ENCODE results near the gene RPL12.

RPL12 gene

DNA sequence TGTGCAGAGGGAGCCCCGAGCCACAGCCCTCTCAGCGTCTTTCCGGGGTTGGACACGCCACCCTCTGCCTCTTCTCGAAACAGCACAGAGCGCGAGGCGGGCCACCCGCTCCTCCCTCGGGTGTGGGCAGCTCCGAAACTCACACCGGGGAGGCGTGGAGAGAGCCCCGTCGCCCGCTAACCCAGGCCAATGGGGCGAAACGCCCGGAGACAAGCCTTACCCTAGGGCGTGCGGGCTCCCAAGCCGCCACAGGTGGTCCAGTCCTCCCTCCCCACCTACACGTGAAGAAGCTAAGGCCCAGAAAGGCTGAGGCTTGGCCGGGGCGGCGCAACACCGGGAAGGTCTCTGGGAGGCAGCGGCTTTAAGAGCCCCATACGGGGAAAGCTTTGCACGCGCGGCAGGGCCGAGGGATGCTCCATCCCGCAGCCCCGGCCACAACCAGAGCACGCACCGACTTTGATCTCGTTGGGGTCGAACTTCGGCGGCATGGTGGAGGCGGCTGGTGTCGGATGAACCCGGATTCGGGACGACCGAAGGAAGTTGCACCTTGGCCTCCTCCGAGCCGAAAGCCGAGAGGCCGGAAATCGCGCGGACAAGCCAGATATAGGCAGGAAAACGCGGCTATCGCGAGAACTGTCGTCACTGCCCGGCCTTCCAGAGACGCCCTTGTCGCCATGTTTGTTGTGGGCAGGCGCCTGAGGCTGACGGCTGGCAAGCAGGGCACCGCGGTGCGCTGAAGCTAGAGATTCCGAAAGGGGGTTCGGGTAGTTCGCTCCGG is at the start of gene RPL12, which contains the start of gene LRSAM1:
Gene RPL12 (minus strand): TSS at position 577 of the 778 bp plus-strand sequence. CDS start 89 bp downstream, at position 488.
Gene LRSAM1 (plus strand): TSS at position 681 of the 778 bp plus-strand sequence. CDS start 3,018 bp downstream, outside the sequence.
- peak; percentile 95 for DNase-seq (ENCODE audit: low read depth)

DNA sequence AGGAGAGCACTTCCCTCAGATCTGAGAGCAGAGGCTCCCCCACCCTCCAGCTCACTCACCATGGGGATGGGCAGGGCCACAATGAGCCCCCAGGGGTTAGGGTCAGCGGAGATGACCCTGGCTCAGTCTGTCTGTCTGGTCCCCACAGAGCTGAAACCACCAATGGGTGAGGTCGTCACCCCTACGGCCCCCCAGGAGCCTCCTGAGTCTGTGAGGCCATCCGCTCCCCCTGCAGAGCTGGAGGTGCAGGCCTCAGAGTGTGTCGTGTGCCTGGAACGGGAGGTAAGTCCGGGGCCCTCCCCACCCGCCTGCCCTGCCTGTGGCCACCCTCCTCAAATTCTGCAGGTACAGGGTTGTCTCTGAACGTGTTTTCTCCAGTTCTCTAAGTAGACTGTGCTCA is 49.7 kb upstream of the RPL12 start:
- DNase-seq (ENCODE audit: low read depth) = no peak

DNA sequence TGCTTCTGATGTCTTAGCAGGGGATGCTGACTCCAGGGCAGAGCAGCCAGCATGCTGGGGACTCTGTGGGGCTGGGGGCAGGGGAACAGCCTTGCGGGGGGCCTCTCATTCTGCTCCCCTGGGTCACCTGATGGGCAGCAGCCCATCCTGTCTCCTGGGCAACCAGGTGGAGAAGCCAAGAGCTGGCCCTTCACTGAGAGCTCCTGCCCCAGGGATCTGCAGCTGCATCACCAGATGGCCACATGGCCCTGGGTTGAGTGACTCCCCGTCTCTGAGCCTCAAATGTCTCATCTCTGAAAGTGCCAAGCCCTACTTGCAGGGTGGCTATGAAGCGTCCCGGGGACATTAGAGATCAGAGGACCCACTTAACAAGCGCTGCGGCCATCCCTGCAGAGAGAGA is 49.2 kb upstream of the RPL12 start:
- no peak for DNase-seq (ENCODE audit: low read depth)

DNA sequence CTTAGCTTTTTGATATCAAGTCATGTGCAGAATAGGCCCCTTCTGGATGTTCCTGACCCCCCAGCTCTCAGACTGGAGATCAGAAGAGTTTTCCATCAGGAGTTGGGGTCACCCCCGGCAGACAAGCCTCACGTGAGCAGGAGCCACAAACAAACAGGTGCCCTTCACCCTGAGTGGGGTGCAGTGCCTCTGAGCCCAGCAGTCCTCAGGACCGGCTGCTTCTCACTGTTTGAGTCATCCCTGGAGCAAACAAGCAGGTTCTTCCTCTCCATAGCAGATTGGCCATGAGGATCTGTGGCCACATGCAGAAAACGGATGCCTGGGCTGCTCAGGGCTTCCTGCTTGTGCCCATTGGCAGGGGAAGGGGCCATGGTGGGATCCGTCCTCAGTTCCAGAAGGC is 47.1 kb upstream of the RPL12 start:
- no peak for DNase-seq (ENCODE audit: low read depth)

DNA sequence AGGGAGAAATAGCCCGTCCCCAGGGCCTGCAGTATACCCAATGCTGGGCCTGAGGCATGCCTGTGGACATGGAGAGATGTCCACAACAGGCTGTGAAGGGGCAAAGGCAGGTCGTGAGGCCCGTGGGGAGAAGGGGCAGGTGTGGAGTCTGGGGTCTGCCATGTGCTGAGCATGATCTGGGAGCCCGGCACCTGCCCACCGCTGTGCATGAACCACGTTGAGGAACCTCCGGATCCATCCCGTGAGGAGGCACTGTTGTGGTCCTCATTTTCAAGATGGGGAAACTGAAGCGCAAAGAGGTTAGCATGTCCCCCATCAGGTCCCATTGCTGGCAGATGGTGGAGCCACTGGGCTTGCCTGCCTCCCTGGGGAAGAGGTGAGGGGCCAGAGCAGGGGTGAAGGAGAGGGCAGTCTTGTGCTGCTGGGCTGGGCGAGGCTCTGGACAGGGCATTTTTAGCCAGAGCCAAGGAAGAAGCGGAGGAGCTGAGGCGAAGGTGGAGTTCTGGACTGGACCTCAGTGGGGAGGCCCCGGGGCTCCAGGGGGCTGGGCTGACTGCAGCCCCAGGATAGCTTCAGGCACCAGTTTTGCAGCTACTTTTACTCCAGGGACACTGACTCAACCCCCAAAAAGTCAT is 46.6 kb upstream of the RPL12 start:
- DNase-seq (ENCODE audit: low read depth) = no peak

DNA sequence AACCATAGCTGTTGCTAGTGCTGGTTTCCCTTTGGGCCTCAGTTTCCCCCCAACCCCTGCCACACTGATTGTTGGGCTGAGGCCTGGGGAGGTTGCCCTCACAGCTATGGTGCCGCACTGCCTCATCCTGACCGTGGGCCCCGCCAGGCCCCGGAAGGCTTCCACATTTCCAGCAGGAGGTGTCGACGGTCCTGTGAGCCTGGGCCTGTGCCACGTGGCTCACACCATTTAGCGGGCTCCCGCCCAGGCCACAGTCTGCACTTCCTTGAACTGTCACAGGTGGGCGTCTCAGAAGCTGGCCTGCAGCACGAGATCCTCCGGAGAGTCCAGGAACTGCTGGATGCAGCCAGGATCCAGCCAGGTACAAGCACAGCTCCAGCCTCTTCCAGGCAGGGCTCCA is 45.8 kb upstream of the RPL12 start:
- DNase-seq (ENCODE audit: low read depth) = no peak

DNA sequence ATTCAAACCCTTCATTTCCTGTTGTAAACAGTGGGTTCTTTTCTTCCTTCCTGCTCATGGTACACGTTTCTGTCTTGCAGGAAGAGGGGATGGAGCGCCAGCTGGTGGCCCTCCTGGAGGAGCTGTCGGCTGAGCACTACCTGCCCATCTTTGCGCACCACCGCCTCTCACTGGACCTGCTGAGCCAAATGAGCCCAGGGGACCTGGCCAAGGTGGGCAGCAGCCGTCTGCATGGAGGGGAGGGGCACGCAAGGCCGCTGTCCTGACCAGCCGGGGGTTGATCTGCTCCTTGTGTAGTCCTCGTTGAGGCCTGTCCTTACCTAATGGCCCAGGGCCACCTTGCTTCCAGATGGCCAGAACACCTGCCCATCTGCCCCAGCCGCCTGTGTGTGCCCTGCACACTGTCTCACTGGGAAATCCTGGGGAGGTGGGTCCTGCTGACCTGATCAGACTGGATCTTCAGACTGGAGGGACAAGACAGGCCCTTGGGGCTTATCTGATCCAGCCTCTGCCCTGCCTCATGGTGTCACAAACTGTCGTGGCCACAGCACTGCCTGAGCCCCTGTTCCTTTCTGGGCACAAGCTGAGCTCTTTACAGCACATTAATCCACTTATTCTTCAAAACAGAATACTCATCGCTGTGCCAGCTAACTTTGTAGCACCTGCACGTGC is 44.8 kb upstream of the RPL12 start:
- DNase-seq (ENCODE audit: low read depth) = no peak

DNA sequence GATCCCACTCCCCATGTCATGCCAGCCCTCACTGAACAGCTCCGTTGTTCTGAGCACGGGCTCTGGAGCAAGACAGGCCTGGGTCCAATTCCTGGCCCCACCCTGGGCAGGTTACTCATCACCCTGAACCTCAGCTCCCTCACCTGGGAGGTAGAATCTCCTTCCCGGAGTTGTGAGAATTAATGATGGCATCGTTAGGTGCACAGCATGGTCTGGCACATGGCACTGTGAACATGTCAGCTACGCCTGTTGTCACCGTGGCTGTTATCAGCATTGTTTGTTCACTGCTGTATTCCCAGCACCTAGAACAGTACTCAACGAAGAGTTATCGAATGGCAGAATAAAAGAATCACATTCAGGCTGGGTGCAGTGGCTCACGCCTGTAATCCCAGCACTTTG is 43.1 kb upstream of the RPL12 start:
- DNase-seq (ENCODE audit: low read depth) = no peak

DNA sequence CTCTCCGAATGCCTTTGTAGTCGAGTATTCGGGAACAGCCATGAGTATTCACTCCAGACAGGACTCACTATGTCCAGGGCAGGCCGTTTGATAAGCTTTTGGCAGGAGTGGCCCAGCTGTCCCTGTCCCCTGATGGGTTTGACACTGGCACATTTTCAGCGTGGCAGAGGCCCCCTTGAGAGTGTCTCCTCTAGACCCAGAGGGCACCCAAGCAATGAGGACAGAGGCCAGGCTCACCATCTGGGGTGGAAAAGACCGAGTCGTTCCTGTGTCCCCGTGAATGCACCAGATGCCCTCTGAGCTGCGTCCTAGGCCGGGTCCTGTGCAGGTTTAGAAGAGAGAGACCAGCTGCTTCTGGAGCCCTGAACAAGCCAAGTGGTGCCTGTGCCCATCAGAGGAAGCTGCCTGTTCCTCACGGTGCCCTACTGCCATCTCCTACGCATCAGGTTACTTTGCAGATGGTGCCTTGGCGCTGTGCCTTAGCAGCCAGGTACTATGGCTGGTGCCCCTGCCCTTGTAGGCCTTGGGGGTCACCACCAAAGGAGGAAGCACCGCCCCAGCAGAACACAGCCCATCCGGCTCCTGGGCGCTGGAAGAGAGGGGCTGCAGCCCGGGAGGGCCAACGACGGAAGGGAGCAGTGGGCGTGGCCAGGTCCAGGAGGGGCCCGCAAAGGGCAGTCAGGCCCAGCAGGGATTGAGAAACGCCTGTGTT is 42.5 kb upstream of the RPL12 start:
- no peak for DNase-seq (ENCODE audit: low read depth)

DNA sequence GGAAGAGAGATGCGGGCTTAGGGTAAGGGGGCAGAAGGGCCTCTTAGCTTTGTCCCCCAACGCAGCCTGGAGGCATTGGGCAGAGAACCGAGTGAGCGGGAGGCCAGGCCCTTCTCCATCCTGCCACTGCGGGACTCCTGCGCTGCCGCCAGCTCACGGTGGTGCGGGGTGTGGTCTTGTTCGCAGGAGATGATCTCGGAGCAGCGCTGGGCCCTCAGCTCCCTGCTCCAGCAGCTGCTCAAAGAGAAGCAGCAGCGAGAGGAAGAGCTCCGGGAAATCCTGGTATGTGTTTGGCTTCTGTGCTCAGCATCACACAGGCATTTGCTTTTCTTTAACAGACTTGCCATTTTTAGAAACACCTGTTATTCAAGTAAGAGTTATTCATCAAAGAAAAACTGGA is 41.4 kb upstream of the RPL12 start:
- no peak for DNase-seq (ENCODE audit: low read depth)

DNA sequence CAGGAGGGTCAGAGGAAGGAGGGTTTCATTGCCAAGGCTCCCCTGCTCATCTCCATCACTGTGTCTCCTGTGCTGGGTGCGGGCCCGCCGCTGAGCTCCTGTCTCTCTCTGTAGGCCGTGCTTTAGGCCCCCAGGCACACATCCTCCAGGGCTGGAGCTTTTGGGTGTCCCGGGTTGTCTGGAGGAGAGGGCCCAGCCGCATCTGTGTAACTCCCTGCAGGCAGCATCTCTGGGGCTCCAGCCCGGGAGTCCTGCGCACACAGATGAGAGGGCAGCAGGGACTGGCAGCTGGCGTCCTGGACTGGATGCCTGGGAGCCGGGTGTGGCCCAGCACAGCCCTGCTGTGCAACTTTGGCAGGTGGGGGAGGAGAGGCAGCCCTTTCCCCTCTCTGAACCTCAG is 40.3 kb upstream of the RPL12 start:
- DNase-seq (ENCODE audit: low read depth) = no peak

DNA sequence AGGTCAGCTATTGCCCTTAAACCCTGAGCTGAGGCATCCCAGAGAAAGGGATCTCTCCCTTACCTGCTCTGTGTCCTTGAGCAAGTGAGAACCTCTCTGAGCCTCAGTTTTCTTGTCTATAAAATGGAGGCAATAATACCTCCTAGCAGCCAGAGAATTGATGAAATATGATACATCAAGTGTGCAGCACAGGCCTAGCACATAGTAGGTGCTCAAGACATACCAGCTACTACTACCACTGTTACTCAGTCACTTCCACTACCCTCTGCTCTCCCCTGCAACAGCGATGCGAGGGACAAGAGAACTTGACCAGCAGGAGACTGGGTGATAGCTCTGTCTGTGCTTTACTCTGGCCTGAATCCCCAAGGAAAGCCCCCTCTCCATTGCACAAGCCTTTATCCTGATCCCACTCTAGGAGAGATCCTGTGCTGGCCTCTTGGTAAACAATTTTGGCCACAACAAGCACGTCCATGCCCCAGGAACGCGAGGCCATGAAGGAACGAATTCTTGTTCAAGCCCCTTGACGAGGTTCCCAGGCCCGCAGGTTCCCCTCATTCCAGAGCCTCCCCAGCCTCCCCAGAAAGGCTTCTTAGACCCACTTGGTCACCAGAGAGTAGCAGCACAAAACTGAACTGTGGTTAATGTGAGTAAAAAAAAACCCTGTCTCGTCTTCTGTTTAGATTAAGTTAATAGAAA is 39.5 kb upstream of the RPL12 start:
- DNase-seq (ENCODE audit: low read depth) = no peak

DNA sequence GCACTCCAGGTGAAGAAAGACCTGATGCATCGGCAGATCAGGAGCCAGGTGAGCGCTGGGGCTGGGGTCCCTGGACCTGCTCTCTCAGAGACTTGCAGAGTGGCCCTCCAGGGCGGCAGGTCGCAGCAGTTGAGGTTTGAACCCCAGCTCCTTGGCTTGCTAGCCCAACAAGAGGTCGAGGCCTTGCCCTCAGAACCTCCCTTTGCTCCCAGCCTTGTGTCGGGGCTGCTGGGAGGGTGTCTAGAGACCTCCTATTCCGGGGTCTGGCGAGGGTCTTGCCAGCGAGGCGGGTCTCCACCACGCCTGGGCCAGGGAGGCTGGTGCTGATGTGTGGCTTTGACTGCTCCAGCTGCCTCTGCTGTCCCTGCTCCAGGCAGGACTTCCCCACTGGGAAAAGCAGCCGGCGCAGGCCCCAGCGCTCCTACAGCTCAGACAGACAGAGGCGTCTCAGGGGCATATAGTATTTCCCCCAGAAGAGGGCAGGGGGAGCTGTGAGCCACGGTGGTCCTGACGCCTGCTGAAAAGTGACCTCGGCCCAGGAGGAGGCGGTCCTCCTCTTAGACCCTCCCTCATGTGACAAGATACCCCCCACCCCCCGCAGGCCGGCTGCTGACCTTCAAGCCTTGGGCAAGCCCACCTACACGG is 38.4 kb upstream of the RPL12 start:
- DNase-seq (ENCODE audit: low read depth) = no peak

DNA sequence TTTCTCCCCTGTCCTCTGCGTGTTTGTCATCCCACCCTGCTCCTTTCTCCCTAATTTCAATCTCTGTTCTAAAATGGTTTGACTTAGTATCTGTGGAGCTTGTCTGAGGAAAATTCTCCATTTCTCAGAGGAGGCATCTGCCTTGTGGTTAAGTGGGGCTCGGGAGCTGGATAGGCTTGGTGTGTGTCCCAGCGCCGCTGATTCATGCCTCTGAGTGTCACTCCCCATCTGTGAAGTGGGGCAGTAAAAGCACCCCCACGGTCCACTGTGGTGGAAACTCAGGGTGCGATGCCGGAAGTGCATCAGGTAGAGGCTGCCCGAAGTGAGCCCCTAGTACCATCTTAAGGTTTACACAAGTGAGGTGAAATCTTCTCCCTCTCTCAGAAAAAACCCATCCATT is 37.7 kb upstream of the RPL12 start:
- no peak for DNase-seq (ENCODE audit: low read depth)

DNA sequence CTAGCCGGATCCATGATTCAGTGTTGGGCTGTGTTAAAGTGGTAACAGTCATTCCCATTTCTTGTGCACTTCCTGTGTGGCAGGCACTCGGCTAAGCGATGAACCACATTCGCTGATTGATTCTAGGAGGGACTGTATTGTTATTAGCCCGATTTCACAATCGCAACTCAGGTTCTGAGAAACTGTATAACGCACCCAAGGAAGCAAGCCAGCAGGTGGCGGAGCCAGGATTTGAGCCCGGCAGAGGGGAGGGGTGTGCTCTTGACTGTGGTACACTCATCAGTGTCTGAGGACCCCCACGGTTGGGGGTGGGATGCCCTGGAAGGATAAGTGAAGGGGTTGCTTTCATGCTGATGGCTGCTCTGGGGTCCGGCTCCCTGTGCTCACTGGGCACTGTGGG is 34.8 kb upstream of the RPL12 start:
- no peak for DNase-seq (ENCODE audit: low read depth)

DNA sequence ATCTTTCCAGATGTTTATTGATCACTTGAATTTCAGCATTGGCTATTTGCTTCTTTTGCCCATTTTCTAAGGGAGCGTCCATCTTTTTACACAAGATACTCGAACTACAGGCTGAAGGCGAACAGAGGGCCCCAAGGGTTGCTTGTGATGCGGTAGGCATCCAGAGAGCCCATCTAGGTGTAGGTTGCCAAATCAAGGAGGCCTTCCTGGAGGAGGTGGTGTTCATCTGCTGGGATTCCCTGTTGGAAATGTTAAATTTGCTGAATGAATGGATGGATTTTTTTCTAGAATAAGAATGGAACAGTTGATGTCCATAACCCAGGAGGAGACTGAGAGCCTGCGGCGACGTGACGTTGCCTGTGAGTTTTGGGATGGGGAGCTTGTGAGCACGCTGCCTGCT is 31.5 kb upstream of the RPL12 start:
- DNase-seq (ENCODE audit: low read depth) = no peak

DNA sequence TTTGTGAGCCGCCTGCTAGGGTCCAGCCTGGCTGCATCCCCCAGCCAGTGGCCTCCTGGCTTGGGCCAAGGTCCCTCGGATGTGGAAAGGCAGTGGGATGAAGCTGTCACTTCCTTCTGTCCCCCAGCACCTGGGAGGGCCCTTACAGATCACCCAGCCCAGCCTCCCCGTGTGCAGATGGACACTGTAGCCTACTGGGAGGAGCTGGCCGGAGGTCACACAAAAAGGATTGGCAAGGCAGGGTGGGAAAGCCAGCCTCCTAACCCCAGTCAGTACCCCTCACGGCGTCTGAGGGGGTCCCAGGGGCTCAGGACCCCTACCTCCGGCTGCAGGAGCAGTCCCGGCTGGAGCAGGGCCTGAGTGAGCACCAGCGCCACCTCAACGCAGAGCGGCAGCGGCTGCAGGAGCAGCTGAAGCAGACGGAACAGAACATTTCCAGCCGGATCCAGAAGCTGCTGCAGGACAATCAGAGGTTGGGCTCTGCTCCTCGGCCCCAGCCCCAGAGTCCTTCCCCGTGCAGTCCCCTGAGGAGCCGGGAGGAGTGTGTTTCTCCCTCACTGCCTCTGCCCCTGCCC is 28.4 kb upstream of the RPL12 start:
- no peak for DNase-seq (ENCODE audit: low read depth)

DNA sequence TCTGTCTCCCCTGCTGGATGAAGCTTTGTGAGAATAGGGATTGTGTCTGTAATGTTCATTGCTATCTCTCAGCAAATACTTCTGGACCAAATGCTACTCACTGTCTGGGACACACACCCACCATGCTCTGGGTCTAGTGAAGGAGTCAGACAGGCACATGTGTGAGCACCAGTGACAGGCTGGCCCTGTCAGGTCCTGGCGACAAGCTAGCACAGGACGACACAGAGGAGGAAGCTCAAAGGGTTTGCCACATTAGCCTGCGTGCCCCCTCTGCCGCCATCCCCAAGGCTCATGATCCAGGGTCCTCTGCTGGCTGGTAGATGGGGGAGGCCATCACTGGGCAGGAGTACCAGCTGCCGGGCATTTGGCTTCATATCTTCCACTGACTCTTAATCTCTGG is 23.4 kb upstream of the RPL12 start:
- DNase-seq (ENCODE audit: low read depth) = no peak

DNA sequence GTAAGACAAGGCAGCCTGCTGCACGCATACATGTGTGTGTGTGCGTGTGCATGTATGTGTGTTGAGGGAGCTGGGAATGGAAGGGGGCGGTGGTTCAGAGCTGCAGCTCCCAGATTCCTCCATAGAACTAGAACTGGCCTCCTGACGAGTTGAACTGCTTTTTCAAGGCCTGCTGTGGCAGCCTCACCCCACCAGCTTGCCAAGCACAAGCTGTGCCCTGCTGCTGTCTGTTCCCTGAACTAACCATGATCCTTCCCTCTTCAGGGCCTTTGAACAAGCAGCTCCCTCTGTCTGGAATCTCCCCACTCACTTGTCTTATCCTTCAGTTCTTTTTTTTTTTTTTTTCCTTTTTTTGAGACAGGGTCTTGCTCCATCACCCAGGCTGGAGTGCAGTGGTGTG is 22.7 kb upstream of the RPL12 start:
- no peak for DNase-seq (ENCODE audit: low read depth)

DNA sequence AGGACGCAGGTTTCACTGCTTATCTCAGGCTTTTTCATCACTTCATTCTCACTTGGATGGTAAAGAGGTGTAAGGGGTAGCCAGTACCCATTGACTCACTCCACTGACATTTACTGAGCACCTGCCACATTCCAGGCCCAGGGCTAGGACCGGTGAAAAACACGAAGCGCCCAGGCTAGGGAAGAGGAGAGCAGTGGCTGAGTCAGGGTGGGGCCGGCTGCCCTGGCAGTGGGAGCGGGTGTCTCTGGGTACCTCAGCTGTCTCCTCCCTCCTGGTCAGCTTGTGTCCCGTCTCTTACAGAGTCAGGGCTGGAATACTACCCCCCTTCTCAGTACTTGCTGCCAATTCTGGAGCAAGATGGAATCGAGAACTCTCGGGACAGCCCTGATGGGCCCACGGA is 22.3 kb upstream of the RPL12 start:
- no peak for DNase-seq (ENCODE audit: low read depth)

DNA sequence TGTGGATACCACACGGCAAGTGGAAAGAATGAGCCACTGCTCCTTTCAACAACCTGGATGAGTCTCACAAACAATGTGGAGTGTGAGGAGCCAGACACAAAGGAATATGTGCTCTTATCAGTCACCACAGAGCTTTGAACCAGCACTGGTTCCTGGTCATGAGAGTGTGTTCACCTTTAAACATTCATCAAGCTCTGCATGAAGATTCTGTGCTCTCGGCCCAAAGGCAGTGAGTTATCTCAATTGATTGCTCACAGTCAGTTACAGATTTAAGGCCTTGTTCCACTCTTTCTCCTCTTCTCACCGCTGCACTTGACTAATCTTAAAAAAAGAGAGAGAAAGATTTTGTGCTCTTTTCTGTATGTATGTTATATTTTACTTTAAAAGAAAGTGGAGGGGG is 19.5 kb upstream of the RPL12 start:
- no peak for DNase-seq (ENCODE audit: low read depth)

All from CMK (cell line).